HG02973 (cell line): ENCODE results near the gene GCM1.
A peak's percentile ranks its signal among the peaks of the same experiment; 100 is the strongest.

Source experiments
- ATAC-seq: cut with Tn5 transposase; IDR thresholded peaks from one replicate; pipeline ENCODE4 v1.9.1; 2021; ENCODE audit warnings: moderate library complexity; ENCODE audit not compliant: unreplicated experiment

Gene GCM1

GRCh38 chr6:53154071-53154470, 5.4 kb upstream of the GCM1 start:
- ATAC-seq: no peak

GRCh38 chr6:53152576-53152975, 3.9 kb upstream of the GCM1 start:
- no peak for ATAC-seq

- ATAC-seq: peak; percentile 59
These were observed 3.0 kb upstream of the GCM1 start for GRCh38 chr6:53151676-53152075.

- no peak for ATAC-seq
These were observed 3.8 kb downstream of the GCM1 start for GRCh38 chr6:53144802-53145201.

- no peak for ATAC-seq
These were observed 4.9 kb downstream of the GCM1 start for GRCh38 chr6:53143710-53144109.

GRCh38 chr6:53142810-53143209, 5.8 kb downstream of the GCM1 start:
- no peak for ATAC-seq

GRCh38 chr6:53139841-53140413, 8.7 kb downstream of the GCM1 start:
- ATAC-seq: no peak

GRCh38 chr6:53136000-53136609, 12.5 kb downstream of the GCM1 start:
- ATAC-seq: no peak

- no peak for ATAC-seq
These were observed 13.9 kb downstream of the GCM1 start for GRCh38 chr6:53134601-53135235.

GRCh38 chr6:53133961-53134360, 14.7 kb downstream of the GCM1 start:
- no peak for ATAC-seq

- ATAC-seq: no peak
These were observed 17.9 kb downstream of the GCM1 start for GRCh38 chr6:53130569-53131290.

- no peak for ATAC-seq
These were observed 19.8 kb downstream of the GCM1 start for GRCh38 chr6:53128842-53129241.

- no peak for ATAC-seq
These were observed 23.4 kb downstream of the GCM1 start for GRCh38 chr6:53125276-53125675.

- ATAC-seq: no peak
These were observed 24.4 kb downstream of the GCM1 start for GRCh38 chr6:53124131-53124800.

- ATAC-seq: no peak
These were observed 28.8 kb downstream of the GCM1 start for GRCh38 chr6:53119772-53120409.

GRCh38 chr6:53119349-53119748, 29.3 kb downstream of the GCM1 start:
- no peak for ATAC-seq

- no peak for ATAC-seq
These were observed 32.9 kb downstream of the GCM1 start for GRCh38 chr6:53115741-53116140.

GRCh38 chr6:53115113-53115512, 33.5 kb downstream of the GCM1 start:
- ATAC-seq: no peak

GRCh38 chr6:53113742-53114141, 34.9 kb downstream of the GCM1 start:
- no peak for ATAC-seq

- ATAC-seq: no peak
These were observed 35.8 kb downstream of the GCM1 start for GRCh38 chr6:53112871-53113270.

- no peak for ATAC-seq
These were observed 36.2 kb downstream of the GCM1 start for GRCh38 chr6:53112404-53112803.
